ENCODE data around the gene NR4A3. TPM values are rescaled to one million over a fixed set of nuclear protein-coding genes. Genes with fewer than 3 reads are reported as not detected.

NR4A3 gene
- total and polyA plus RNA-seq, 2 experiments from 2014 or later = 0.10 to 0.17 TPM

DNA sequence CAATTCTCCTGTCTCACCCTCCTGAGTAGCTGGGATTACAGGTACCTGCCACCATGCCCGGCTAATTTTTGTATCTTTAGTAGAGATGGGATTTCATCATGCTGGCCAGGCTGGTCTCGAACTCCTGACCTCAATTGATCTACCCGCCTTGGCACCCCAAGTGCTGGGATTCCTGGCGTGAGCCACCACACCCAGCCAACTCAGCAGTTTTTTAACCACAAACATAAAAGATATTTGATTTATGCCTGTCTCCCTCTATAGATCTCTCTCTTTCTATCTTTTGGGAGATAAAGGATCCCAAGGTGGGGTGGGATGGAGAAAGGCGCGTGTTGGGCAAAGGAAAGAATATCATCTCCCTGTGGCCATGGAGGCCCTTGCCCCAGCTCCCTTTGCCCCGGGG is 26.8 kb downstream of the NR4A3 start:
- H3F3A ChIP-seq (replicated peaks; ENCODE audit: low read depth) = no peaks in the 10 kb centered on the region
- H3K27ac ChIP-seq (ENCODE audit: low read depth) = no peak overlapping the region
- Mint-ChIP-seq H3K4me1 (peaks cover 9% of the 10 kb centered on the region; the same call in 2 of the 3 replicates), H3K4me3 (no peak overlapping the region), H3K27ac (no peak overlapping the region), H3K27me3 (ENCODE audit: insufficient read depth, low read depth, poor library complexity) (peaks cover 13% of the 10 kb centered on the region), H3K9me3 (no peaks in the 10 kb centered on the region), H3K36me3 (ENCODE audit: low read depth) (no peaks in the 10 kb centered on the region)
- H3K27me3 ChIP-seq (ENCODE audit: insufficient read depth) = no peaks in the 10 kb centered on the region
- H4K20me1 ChIP-seq (replicated peaks; ENCODE audit: insufficient read depth) = no peaks in the 10 kb centered on the region
- no peak overlapping the region for H2AFZ ChIP-seq
- H3K4me2 ChIP-seq = no peak overlapping the region
- TF ChIP-seq, protein P1, sequence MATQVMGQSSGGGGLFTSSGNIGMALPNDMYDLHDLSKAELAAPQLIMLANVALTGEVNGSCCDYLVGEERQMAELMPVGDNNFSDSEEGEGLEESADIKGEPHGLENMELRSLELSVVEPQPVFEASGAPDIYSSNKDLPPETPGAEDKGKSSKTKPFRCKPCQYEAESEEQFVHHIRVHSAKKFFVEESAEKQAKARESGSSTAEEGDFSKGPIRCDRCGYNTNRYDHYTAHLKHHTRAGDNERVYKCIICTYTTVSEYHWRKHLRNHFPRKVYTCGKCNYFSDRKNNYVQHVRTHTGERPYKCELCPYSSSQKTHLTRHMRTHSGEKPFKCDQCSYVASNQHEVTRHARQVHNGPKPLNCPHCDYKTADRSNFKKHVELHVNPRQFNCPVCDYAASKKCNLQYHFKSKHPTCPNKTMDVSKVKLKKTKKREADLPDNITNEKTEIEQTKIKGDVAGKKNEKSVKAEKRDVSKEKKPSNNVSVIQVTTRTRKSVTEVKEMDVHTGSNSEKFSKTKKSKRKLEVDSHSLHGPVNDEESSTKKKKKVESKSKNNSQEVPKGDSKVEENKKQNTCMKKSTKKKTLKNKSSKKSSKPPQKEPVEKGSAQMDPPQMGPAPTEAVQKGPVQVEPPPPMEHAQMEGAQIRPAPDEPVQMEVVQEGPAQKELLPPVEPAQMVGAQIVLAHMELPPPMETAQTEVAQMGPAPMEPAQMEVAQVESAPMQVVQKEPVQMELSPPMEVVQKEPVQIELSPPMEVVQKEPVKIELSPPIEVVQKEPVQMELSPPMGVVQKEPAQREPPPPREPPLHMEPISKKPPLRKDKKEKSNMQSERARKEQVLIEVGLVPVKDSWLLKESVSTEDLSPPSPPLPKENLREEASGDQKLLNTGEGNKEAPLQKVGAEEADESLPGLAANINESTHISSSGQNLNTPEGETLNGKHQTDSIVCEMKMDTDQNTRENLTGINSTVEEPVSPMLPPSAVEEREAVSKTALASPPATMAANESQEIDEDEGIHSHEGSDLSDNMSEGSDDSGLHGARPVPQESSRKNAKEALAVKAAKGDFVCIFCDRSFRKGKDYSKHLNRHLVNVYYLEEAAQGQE (IDR thresholded peaks at IDR 0.05; ENCODE audit: unreplicated experiment) = no peak
- TF ChIP-seq ZNF331 (CRISPR knock-in tag; IDR thresholded peaks at IDR 0.05; ENCODE audit: low read depth) (no peak), CTCF (conservative IDR thresholded peaks at IDR 0.05; ENCODE audit: low read depth in 2 of 2) (no peak), NANOG (IDR thresholded peaks at IDR 0.05; ENCODE audit: borderline replicate concordance) (no peak), EZH2phosphoT487 (IDR thresholded peaks at IDR 0.05; ENCODE audit: unreplicated experiment) (no peak), ZNF114 (CRISPR knock-in tag; IDR thresholded peaks at IDR 0.05) (no peak), CREB1 (CRISPR knock-in tag; IDR thresholded peaks at IDR 0.05; ENCODE audit: low read depth) (no peak), STAT1 (IDR thresholded peaks at IDR 0.05; ENCODE audit: unreplicated experiment) (no peak), JUNB (IDR thresholded peaks at IDR 0.05; ENCODE audit: unreplicated experiment) (no peak), EZH2 (IDR thresholded peaks at IDR 0.05; ENCODE audit: low read depth, unreplicated experiment) (no peak), POLR2AphosphoS5 (IDR thresholded peaks at IDR 0.05; ENCODE audit: low read depth) (no peak)
- TF ChIP-seq, protein P2, sequence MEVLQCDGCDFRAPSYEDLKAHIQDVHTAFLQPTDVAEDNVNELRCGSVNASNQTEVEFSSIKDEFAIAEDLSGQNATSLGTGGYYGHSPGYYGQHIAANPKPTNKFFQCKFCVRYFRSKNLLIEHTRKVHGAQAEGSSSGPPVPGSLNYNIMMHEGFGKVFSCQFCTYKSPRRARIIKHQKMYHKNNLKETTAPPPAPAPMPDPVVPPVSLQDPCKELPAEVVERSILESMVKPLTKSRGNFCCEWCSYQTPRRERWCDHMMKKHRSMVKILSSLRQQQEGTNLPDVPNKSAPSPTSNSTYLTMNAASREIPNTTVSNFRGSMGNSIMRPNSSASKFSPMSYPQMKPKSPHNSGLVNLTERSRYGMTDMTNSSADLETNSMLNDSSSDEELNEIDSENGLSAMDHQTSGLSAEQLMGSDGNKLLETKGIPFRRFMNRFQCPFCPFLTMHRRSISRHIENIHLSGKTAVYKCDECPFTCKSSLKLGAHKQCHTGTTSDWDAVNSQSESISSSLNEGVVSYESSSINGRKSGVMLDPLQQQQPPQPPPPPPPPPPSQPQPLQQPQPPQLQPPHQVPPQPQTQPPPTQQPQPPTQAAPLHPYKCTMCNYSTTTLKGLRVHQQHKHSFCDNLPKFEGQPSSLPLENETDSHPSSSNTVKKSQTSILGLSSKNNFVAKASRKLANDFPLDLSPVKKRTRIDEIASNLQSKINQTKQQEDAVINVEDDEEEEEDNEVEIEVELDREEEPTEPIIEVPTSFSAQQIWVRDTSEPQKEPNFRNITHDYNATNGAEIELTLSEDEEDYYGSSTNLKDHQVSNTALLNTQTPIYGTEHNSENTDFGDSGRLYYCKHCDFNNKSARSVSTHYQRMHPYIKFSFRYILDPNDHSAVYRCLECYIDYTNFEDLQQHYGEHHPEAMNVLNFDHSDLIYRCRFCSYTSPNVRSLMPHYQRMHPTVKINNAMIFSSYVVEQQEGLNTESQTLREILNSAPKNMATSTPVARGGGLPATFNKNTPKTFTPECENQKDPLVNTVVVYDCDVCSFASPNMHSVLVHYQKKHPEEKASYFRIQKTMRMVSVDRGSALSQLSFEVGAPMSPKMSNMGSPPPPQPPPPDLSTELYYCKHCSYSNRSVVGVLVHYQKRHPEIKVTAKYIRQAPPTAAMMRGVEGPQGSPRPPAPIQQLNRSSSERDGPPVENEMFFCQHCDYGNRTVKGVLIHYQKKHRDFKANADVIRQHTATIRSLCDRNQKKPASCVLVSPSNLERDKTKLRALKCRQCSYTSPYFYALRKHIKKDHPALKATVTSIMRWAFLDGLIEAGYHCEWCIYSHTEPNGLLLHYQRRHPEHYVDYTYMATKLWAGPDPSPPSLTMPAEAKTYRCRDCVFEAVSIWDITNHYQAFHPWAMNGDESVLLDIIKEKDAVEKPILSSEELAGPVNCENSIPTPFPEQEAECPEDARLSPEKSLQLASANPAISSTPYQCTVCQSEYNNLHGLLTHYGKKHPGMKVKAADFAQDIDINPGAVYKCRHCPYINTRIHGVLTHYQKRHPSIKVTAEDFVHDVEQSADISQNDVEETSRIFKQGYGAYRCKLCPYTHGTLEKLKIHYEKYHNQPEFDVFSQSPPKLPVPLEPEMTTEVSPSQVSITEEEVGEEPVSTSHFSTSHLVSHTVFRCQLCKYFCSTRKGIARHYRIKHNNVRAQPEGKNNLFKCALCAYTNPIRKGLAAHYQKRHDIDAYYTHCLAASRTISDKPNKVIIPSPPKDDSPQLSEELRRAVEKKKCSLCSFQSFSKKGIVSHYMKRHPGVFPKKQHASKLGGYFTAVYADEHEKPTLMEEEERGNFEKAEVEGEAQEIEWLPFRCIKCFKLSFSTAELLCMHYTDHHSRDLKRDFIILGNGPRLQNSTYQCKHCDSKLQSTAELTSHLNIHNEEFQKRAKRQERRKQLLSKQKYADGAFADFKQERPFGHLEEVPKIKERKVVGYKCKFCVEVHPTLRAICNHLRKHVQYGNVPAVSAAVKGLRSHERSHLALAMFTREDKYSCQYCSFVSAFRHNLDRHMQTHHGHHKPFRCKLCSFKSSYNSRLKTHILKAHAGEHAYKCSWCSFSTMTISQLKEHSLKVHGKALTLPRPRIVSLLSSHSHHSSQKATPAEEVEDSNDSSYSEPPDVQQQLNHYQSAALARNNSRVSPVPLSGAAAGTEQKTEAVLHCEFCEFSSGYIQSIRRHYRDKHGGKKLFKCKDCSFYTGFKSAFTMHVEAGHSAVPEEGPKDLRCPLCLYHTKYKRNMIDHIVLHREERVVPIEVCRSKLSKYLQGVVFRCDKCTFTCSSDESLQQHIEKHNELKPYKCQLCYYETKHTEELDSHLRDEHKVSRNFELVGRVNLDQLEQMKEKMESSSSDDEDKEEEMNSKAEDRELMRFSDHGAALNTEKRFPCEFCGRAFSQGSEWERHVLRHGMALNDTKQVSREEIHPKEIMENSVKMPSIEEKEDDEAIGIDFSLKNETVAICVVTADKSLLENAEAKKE (CRISPR knock-in tag; IDR thresholded peaks at IDR 0.05) = no peak
- TF ChIP-seq, protein P3, sequence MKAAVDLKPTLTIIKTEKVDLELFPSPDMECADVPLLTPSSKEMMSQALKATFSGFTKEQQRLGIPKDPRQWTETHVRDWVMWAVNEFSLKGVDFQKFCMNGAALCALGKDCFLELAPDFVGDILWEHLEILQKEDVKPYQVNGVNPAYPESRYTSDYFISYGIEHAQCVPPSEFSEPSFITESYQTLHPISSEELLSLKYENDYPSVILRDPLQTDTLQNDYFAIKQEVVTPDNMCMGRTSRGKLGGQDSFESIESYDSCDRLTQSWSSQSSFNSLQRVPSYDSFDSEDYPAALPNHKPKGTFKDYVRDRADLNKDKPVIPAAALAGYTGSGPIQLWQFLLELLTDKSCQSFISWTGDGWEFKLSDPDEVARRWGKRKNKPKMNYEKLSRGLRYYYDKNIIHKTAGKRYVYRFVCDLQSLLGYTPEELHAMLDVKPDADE (IDR thresholded peaks at IDR 0.05) = no peak
- H3K9me2 ChIP-seq (ENCODE audit: insufficient read depth) = peaks cover 14% of the 10 kb centered on the region
- H3K4me3 ChIP-seq = no peak overlapping the region
- peaks cover 4% of the 10 kb centered on the region; the same call in 1 of the 2 replicates for H3K4me1 ChIP-seq (ENCODE audit: insufficient read depth)
- DNase-seq (ENCODE audit: low spot score) (no peak), ATAC-seq (no peak)
- peaks cover 3% of the 10 kb centered on the region; the same call in 1 of the 2 replicates for H3K36me3 ChIP-seq (ENCODE audit: insufficient read depth)
- H3K79me2 ChIP-seq (replicated peaks; ENCODE audit: insufficient read depth) = no peaks in the 10 kb centered on the region

Measured in GM23338 (cell line).